ENCODE data around the gene CAV3.

DNA sequence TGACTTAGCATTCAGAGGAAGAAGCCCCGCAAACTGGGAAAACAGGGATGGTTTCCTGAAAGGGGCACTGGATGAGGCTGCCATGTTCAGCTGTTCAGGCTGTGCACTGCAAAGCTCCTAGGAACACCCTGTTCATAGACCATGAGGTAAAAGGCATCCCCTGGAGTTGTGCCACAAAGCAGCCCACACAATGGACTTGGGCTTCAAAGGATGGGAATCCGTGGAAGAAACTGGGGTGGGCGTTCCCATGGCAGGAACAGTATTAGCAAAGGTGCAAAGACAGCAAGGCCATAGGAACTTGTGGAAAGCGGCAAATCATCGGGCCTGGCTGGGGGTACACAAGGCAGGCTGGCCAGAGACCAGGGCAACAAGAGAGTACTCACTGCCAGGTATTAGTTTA lies 26.9 kb downstream of the CAV3 start:
- TF ChIP-seq, protein P1, sequence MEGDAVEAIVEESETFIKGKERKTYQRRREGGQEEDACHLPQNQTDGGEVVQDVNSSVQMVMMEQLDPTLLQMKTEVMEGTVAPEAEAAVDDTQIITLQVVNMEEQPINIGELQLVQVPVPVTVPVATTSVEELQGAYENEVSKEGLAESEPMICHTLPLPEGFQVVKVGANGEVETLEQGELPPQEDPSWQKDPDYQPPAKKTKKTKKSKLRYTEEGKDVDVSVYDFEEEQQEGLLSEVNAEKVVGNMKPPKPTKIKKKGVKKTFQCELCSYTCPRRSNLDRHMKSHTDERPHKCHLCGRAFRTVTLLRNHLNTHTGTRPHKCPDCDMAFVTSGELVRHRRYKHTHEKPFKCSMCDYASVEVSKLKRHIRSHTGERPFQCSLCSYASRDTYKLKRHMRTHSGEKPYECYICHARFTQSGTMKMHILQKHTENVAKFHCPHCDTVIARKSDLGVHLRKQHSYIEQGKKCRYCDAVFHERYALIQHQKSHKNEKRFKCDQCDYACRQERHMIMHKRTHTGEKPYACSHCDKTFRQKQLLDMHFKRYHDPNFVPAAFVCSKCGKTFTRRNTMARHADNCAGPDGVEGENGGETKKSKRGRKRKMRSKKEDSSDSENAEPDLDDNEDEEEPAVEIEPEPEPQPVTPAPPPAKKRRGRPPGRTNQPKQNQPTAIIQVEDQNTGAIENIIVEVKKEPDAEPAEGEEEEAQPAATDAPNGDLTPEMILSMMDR (IDR thresholded peaks at IDR 0.05 in 8 of 11, conservative IDR thresholded peaks at IDR 0.05 in 3 of 11), result no peak
- no peak for TF ChIP-seq POLR2A (IDR thresholded peaks at IDR 0.05)

Measured in spleen (tissue), 7 donors.